PC-9 (cell line): ENCODE results near the gene SLC9C1.

ENCODE experiments used
- EZH2 ChIP-seq: fragments of 200-600 bp; sonication (generic); IDR thresholded peaks from 2 replicates; pipeline ENCODE4 v1.8.0; 2017; ENCODE audit warnings: antibody characterized with exemption, low read depth
- TF ChIP-seq, protein P1 (sequence below): fragments of 200-600 bp; sonication (generic); conservative IDR thresholded peaks from 2 replicates; pipeline ENCODE4 v1.6.1; 2017; ENCODE audit warnings: mixed run types, antibody characterized with exemption, mild to moderate bottlenecking, moderate library complexity

DNA sequence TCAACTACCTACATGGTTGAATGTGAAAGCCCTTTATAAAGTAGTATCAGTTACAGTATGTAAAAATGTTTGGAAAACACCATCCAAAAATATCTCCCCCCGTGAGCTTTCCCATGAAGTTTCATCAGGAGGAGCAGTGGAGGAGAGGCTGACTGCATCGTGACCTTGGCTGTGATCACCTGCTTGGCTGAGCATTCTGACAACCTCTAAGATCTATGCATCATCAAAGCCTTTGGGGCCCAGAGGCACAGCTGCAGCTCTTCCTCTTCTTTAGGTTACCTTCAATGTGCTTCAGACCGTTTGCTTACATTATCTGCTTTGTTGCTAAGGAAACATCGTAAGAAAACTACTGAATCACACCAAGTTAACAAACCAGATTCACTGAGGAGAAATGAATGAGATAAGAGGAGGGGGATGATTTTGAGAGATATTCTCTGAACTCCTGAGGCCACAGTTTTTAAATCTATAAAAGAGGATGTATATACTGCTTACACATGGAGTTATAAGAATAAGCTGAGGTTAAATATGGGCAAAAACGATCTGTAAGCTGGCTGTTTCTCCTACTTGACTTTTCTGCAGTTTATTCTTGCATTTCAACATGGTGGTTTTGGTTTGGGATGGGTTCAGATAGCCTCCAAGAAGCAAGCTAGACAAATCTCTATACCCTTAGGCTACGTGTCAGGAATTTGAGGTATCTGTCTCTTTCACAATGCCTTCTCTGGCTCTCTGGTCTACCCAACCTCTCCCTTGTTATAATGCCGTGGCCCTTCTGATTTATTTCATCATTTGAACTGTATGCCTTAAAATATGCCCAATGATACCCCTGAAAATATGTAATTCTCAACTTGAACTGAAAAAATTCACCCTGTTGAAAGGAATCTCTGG is 164.9 kb downstream of the SLC9C1 start:
- TF ChIP-seq, protein P1, sequence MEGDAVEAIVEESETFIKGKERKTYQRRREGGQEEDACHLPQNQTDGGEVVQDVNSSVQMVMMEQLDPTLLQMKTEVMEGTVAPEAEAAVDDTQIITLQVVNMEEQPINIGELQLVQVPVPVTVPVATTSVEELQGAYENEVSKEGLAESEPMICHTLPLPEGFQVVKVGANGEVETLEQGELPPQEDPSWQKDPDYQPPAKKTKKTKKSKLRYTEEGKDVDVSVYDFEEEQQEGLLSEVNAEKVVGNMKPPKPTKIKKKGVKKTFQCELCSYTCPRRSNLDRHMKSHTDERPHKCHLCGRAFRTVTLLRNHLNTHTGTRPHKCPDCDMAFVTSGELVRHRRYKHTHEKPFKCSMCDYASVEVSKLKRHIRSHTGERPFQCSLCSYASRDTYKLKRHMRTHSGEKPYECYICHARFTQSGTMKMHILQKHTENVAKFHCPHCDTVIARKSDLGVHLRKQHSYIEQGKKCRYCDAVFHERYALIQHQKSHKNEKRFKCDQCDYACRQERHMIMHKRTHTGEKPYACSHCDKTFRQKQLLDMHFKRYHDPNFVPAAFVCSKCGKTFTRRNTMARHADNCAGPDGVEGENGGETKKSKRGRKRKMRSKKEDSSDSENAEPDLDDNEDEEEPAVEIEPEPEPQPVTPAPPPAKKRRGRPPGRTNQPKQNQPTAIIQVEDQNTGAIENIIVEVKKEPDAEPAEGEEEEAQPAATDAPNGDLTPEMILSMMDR: no peak
- TF ChIP-seq EZH2: no peak
